Measurements from ENCODE around the gene CLPTM1L.
"Not testable (repeated sequence)": the region's sequence is repeated elsewhere in the genome, so short reads cannot be mapped to it uniquely, and the experiment has no call there.

The CLPTM1L gene

DNA sequence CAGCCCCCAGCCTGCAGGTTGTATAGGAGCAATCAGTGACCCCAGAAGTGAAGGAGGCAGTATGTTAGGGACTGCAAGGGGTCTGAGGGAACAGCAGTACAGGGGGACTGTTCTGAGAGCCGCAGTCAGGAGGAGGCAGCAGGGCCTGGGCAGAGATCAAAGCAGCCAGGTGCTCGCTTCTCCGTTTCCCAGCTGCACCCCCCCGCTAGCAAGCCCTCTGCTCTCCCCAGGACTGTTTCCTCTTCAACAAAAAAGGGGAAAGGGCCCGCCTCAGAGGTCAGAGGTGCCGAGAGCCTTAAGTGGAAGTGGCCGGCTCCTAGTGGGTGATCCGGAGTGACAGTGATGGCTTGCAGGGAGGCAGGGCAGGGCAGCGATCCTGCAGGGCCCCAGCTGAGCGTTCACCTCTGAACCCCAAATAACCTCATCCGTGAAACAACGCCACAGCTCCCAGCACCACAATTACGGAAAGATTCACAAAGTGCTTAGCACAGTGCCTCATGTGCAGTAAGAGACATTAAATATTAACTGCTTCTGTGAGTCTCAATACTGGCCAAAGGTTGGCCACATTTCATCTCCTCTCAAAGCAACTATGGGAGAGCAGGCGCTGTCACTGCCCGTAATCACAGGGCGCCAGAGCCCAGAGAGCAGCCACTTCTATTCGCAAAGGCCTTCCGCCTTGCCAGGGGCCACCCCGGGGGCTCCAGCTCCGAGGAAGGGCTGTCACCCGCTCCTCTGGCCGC, 8.0 kb downstream of the CLPTM1L start:
- in situ Hi-C loops (cut with MboI; ENCODE audit: low sequenced_read_pairs, unreplicated experiment) = no loop called here
- DNase-seq (ENCODE audit: low spot score) = no peak
- TF ChIP-seq, protein P1, sequence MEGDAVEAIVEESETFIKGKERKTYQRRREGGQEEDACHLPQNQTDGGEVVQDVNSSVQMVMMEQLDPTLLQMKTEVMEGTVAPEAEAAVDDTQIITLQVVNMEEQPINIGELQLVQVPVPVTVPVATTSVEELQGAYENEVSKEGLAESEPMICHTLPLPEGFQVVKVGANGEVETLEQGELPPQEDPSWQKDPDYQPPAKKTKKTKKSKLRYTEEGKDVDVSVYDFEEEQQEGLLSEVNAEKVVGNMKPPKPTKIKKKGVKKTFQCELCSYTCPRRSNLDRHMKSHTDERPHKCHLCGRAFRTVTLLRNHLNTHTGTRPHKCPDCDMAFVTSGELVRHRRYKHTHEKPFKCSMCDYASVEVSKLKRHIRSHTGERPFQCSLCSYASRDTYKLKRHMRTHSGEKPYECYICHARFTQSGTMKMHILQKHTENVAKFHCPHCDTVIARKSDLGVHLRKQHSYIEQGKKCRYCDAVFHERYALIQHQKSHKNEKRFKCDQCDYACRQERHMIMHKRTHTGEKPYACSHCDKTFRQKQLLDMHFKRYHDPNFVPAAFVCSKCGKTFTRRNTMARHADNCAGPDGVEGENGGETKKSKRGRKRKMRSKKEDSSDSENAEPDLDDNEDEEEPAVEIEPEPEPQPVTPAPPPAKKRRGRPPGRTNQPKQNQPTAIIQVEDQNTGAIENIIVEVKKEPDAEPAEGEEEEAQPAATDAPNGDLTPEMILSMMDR (IDR thresholded peaks at IDR 0.05; ENCODE audit: borderline replicate concordance, control extremely low read depth, extremely low read depth, insufficient read depth, missing control alignments) = no peak

DNA sequence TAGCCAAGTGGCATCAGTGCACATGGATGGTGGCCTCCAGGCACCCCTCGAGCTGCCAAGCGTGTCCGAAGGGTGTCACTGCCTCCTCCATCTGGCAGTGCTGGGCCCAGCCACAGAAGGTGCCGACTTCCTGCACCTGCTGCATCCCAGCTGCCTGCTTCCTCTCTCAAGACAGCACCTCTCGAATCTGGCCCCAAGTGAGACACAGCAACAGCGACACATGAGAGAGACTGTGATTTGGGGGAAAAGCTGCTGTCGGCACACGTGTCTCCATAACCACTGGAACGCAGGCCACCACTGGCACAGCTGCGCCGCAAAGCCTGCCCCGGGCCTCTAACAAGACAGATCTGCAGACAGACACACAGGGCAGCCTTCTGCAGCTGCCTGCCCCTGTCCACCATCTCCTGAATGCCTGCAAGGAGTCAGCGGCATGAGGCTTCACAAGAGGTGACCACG, 8.8 kb downstream of the CLPTM1L start:
- DNase-seq (ENCODE audit: low spot score) = no peak
- in situ Hi-C loops (cut with MboI; ENCODE audit: low sequenced_read_pairs, unreplicated experiment) = no loop called here
- TF ChIP-seq, protein P1 (IDR thresholded peaks at IDR 0.05; ENCODE audit: borderline replicate concordance, control extremely low read depth, extremely low read depth, insufficient read depth, missing control alignments) = no peak

DNA sequence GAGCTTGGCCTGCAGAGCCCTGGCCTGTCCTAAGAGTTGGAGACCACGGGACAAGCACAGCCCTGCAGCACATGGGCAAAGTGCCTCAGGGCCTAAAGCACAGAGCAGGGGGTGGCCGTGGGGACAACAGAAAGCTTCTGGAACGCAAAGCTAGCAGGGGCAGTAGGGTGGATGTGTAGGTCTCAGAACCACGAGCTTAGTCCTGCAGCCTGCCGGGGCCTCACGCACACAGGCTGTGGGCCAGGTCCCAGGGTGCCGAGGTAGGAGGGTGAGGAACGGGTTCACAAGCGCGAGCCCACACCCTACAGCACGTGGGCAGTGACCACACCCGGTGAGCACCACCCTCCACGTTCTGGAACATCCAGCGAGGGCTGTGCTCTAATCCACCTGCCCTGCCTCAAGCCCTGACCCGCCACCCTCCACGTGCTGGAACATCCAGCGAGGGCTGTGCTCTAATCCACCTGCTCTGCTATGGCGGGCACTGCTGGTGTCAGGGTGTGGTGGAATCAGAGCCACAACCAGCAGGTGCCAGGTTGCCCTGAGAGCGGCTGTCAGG, 9.3 kb downstream of the CLPTM1L start:
- in situ Hi-C loops (cut with MboI; ENCODE audit: low sequenced_read_pairs, unreplicated experiment) = no loop called here
- DNase-seq (ENCODE audit: low spot score) = no peak
- TF ChIP-seq, protein P1 (IDR thresholded peaks at IDR 0.05; ENCODE audit: borderline replicate concordance, control extremely low read depth, extremely low read depth, insufficient read depth, missing control alignments) = no peak

DNA sequence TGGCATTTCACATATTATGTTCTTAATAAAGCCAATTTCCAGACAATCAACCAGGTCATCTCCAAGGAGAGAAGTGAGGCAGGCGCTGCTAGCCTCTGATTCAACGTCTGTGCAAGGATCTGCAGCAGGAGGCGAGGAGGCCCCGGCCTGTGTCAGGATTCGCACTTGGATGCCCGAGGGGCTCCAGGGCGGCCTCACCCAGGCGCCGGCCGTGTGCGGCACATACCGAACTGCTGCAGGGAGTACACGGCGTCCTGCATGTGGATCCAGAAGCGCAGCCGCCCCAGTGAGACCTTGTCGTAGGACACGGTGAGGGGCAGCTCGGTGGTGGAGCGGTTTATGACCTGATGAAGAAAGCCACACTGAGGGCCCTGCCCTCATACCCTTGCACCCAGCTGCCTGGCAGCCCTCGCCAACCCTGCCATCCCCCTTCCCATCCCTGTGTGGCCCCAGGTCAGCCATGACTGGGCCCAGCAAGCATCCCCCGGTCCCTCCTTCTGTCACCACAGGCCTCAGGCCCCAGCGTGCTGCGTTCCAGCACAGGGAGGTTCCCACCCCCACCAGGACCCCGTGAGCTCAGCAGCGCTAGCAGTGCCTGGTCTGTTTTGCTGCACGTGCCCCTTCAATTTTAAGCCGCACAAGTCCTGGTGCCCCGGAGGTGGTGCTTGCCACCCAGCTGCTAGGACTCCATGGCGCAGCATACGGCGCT, 9.9 kb downstream of the CLPTM1L start:
- no peak for DNase-seq (ENCODE audit: low spot score)
- TF ChIP-seq, protein P1 (IDR thresholded peaks at IDR 0.05; ENCODE audit: borderline replicate concordance, control extremely low read depth, extremely low read depth, insufficient read depth, missing control alignments) = no peak
- in situ Hi-C loops (cut with MboI; ENCODE audit: low sequenced_read_pairs, unreplicated experiment) = no loop called here

DNA sequence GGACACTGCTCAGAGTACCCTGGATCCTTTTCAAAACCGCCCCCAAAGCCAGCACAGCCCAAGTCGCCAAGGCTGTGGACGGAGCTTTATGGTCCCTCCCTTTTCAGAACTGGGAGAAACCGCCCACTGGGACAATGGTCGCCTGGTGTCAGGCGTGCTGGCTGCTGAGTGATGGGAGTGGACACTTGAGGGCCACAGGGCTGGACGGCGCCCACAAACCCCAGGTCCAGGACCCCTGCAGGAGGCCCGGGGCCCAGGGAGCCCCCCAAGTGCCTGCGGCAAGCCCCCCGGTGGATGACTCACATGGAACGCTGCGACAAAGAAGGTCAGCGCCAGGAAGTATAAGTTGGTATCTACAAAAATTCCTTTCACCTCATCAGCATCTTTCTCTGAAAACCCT, 10.9 kb downstream of the CLPTM1L start:
- DNase-seq (ENCODE audit: low spot score) = no peak
- TF ChIP-seq, protein P1 (IDR thresholded peaks at IDR 0.05; ENCODE audit: borderline replicate concordance, control extremely low read depth, extremely low read depth, insufficient read depth, missing control alignments) = no peak
- in situ Hi-C loops (cut with MboI; ENCODE audit: low sequenced_read_pairs, unreplicated experiment) = no loop called here

DNA sequence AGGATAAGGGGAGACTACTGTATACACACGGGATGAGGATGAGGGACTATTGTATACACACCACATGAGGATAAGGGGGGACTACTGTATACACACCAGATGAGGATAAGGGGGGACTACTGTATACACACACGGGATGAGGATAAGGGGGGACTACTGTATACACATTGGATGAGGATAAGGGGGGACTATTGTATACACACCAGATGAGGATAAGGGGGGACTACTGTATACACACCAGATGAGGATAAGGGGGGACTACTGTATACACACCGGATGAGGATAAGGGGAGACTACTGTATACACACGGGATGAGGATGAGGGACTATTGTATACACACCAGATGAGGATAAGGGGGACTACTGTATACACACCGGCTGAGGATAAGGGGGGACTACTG, 11.6 kb downstream of the CLPTM1L start:
- DNase-seq (ENCODE audit: low spot score); in situ Hi-C loops (cut with MboI; ENCODE audit: low sequenced_read_pairs, unreplicated experiment): not testable (repeated sequence)

Data from GM13976 (cell line).